Measurements from ENCODE around the gene PTK7.
A peak's percentile ranks its signal among the peaks of the same experiment; 100 is the strongest.
"Not testable (repeated sequence)": the region's sequence is repeated elsewhere in the genome, so short reads cannot be mapped to it uniquely, and the experiment has no call there.

Gene PTK7

DNA sequence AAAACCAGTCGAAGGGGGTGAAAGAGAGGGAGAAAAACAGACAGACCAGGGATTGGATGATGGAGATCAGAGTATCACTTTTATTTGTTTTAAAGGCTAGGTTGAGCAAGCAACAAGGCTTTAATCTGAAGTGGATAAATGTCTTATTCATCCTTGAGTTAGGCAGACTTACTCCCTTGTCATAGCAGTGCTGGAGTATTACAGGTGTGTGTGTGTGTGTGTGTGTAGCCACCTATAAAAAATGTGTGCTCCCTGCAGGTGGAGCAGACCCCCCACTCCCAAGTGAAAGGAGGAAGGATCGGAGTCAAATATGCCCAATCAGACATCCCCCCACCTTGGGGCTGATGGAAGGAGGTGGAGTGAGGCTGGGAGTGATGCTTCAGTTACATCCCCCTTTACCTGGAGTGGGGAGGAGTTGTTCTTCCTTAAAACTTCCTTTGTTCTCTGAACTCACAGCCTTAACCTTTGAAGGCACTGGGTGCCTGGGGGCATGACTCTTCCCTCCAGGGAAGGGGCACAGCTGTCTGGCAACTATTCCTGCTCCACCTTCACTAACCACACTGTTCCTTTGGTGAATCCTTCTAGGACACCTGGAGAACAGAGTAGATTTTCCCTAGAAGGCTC is 27.3 kb downstream of the PTK7 start:
- DNase-seq, result no peak
- in situ Hi-C loops (cut with MboI; ENCODE audit: low pct_unique_long_range_greater_than_20kb, low sequenced_read_pairs), result no loop called here

DNA sequence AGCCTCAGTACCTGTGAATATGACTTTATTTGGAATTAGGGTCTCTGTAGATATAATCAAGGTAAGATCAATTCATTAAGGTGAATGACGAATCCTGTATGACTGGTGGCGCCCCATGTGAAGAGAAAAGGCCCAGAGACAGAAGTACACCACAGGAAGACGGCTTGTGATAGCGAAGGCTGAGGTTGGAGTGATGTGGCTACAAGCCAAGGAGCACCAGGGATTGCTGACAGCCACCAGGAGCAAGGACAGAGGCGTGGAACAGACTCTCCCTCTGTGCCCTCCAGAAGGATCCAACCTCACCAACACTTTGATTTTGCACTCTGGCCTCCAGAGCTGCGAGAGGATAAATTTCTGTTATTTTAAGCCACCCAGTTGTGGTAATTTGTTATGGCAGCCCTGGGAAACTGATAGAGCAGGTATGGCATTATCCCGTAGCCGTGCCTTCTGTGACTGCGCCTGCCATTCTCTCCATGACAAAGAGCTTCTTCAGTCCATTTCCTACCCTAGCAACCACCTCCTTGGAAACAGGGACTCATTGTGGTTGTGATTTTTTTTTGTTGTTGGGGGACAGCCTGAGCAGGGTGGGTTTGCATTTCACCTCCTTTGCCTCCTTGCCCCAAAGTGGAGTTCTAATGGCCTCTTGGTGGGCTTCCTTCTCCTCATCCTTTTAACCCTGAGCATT is 29.6 kb downstream of the PTK7 start:
- in situ Hi-C loops (cut with MboI; ENCODE audit: low pct_unique_long_range_greater_than_20kb, low sequenced_read_pairs), result no loop called here
- no peak for DNase-seq

DNA sequence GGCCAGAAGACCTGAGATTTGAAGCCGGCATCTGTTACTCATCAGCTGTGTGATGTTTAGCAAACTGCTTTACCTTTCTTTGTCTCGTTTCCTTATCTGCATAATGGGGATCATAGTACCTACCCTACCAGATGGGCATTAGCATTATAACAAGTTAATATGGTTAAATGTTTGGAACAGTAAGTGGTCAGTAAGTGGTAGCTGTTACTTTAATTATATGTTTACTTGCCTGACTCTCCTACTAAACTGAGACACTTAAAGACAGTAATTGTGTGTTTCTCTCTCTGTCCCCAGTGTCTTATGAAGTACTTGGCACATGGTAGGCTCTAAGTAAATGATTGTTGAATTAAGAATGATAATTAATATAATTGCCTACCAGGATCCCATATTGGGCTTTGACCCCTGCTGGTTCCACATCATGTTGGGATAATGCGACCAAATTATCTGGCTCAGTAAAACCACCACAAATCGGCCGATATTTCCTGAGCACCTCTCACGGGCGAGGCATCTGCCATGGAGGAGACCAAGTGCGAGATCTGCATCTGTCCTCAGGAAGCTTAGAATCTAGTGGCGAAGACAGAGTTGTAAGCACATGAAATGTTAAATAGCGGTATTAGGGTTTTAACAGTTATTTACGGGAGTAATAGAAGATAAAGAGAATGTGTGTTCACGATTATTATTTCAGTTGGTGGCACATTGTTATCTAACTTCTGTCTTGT is 31.4 kb downstream of the PTK7 start:
- no peak for DNase-seq
- in situ Hi-C loops (cut with MboI; ENCODE audit: low pct_unique_long_range_greater_than_20kb, low sequenced_read_pairs), result no loop called here

DNA sequence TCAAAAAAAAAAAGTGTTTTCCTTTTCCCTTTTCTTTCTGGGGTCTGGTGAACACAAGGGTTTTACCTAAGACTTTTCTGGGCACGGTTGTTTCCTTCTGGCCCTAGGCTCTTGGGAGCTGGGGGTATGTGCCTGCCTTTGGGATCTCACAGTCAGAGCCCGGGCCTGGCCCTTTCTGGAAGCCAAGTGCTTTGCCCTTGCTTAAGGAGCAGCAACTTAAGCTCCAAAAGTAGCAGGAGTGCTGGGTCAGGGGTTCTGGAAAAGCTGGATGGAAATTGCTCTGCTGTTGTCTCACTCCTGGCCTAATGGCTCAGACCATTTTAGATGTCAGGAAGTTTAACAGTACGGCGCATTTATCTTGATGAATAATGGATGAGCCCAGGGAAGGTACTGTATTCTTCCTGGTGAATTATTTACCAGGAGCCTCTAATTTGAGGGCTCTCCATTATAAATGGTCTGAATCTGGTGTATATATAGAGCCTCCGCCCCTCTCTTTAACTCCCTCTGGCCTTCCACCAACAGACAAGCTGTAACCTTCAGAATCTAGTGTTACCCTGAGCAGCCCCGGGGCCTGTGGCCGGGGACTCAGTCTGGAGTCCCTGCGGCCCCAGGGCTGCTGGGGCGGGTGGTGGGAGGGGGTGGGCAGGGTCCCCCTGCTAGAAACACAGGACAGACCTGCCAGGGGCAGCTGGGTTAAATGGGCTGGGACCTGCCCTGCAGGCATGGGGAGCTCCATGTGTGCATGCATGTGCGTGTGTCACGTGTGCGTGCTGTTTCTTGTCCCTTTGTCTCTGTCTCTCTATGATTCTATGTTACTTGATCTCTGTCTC is 37.5 kb downstream of the PTK7 start:
- DNase-seq, result no peak
- in situ Hi-C loops (cut with MboI; ENCODE audit: low pct_unique_long_range_greater_than_20kb, low sequenced_read_pairs), result no loop called here

DNA sequence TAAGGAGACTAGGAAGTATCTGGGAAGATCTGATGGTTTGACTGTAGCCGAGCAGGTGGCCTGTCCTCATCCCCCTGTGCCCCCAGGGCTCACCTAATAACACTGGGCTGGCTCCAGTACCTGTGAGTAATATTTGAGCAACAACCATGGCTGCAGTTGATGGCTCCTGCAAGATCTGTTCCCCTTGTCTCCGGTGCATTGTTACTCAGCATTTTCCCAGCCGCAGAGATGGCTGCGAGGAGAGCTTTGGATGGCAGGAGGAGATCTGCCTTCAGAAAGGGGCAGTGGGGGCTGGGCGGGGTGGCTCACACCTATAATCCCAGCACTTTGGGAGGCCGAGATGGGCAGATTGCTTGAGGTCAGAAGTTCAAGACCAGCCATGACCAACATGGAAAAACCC is 39.3 kb downstream of the PTK7 start:
- DNase-seq, result no peak
- in situ Hi-C loops (cut with MboI; ENCODE audit: low pct_unique_long_range_greater_than_20kb, low sequenced_read_pairs), result no loop called here

DNA sequence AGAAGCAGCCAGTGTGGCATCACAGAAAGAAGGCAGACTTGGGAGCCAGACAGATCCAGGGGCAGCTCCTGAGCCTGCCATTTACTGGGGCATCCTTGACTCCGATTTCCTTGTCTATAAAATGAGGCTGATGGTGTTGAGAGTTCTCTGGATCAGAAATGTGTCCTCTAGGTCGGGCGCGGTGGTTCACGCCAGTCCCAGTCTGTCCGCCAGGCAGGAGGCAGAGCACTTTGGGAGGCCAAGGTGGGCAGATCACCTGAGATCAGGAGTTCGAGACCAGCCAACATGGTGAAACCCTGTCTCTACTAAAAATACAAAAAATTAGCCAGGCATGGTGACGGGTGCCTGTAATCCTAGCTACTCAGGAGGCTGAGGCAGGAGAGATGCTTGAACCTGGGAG is 41.4 kb downstream of the PTK7 start:
- DNase-seq; in situ Hi-C loops (cut with MboI; ENCODE audit: low pct_unique_long_range_greater_than_20kb, low sequenced_read_pairs): not testable (repeated sequence)

DNA sequence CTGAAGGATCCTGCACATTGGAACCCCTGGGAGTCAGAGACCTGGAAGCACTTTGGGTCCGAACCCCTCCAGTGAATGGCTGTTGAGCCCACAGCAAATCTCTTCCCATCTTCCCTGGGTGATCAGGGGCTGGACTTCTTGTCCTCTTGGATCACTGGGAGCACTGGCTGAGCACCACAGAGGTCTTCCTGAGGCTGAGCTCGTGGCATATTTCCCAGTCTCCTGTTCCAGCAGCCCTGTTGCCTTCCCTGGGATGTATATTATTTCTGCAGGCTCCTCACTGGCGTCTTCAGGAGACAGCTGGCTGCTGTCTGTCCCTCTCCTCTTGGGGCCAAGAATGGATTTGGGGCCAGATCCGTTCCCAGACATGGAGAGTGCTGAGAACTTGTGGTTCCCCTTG is 43.4 kb downstream of the PTK7 start:
- in situ Hi-C loops (cut with MboI; ENCODE audit: low pct_unique_long_range_greater_than_20kb, low sequenced_read_pairs), result no loop called here
- no peak for DNase-seq

DNA sequence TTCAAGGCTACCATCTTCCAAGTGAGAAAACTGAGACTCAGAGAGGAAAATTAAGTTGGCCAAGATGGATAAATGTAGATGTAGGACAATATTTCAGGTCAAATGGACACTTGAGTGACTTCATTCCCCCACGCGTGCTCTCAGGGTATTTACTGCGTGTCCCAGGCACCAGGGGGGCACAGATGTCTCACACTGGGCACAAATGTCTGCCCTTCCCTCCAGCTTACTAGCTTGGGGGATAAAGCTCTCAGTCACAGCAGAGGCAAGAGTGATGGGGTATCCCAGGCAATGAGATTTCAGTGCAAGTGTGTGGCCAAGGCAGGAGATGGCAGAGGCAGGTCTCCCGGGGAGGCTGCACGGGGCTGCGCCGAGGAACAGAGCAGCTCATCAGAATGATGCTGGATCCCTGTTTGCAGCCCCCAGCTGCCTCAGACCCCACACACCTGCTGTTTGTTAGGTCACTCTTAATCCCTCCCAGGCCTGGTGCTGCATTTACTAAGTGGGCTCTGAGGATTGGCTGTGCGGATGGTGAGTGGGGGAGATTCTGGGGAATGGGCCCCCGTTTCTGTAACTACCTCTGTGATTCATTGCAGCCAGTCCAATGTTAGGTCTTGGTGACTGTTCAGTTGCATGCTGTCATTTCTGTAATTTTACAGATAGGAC is 44.1 kb downstream of the PTK7 start:
- DNase-seq, result no peak

DNA sequence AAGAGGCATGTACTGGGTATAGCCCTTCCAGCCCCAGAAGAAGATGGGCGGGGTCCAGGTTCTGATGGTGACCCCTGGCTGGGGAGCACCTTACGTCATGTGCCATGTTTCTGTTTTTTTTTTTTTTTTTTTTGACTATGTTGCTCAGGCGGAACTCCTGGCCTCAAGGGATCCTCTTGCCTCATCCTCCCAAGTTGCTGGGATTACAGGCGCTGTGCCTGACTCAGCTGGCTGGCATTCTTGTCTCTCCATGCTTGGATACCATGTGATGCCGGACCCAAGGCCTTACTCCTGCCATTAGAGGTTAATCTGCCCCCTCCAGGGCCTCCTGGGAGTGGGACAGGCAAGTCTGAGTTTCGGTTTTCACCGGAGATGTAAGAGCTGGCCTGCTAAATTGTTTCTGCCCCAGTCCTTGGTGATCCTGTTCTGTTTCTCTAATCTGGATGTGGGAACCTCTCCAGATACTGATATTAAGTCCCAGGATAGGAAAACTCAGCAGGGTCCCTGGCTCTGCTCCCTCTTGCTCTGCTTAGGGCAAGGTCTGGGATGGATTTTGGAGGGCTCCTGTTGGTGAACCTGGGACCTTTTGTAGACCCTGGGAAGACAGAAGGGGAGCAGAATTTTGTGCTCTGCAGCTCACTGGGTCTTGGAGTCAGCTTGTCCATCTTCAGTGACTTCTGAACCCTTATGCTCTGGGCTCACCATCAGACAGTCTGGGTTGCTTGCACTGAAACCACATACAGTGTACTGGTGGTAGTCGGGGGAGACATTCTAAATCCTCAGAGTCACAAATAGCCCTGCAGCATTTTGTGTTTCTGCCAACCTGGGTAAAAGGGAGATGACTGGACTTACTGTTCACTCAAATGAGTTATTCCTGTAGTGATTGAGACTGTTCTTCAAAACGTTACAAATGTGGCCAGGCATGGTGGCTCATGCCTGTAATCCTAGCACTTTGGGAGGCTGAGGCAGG is 45.1 kb downstream of the PTK7 start:
- in situ Hi-C loops (cut with MboI; ENCODE audit: low pct_unique_long_range_greater_than_20kb, low sequenced_read_pairs), result no loop called here
- DNase-seq, result no peak

More for the DNA sequence above, 44.1 kb downstream of the PTK7 start:
- in situ Hi-C loops (cut with MboI; ENCODE audit: low pct_unique_long_range_greater_than_20kb, low sequenced_read_pairs), result no loop called here

DNA sequence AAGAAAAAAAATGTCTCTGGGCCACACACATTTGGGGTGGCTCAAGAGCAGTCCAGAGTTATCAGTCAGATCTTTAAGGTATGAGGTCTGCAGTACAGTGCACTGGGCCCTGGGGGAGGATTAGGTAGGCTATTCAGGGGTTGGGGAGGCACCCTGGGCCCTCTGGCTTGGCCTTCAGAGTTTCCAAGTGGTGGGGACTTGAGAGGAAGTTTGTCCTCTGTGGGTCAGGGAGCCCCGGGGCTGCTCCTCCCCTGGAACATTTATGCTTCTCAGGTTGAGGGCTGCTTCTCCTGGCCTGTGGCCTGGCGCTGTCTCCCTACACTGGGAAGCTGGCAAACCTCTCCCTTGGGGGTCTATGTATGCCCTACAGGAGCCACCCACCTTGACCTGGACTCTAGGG is 46.0 kb downstream of the PTK7 start:
- in situ Hi-C loops (cut with MboI; ENCODE audit: low pct_unique_long_range_greater_than_20kb, low sequenced_read_pairs), result no loop called here
- no peak for DNase-seq

DNA sequence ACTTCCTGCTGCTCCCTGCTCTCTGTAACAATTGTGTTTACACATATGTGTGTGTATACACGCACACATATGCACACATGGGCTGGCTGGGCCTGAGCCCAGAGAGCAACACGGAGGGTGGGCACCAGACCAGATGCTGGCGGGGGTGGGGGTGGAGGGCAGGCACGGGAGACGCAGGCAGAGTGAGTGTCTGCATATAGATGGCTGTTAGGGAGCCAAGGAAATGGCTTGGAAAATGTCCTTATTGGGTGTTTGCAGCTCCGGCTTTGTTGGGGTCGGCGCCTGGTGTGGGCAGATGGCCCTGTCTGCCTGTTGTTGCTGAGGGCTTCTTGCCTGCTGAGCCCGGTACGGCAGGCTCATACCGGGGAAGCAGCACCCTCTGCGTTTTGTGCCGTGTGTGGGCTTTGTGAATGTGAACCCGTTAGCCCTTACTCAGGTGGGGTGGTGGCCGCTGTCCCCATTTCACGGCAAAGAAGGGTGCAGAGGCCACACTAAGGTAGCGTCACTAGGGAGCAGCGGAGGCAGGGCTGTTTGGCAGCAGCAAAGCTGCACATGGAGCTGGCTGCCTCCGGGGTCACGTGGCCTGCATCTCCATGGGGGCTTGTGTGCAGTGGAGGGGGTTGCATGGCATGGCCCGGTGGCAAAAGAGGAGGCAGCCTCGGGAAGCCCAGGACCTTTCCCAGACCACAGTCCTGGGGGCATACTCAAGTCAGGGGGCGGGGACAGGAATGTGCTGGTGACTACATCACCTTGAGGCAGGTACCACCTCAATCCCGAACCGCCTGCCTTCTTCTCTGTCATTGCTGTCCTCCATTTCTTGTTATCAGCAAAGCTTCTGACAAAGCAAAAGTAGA is 47.6 kb downstream of the PTK7 start:
- in situ Hi-C loops (cut with MboI; ENCODE audit: low pct_unique_long_range_greater_than_20kb, low sequenced_read_pairs), result no loop called here
- DNase-seq, result no peak

DNA sequence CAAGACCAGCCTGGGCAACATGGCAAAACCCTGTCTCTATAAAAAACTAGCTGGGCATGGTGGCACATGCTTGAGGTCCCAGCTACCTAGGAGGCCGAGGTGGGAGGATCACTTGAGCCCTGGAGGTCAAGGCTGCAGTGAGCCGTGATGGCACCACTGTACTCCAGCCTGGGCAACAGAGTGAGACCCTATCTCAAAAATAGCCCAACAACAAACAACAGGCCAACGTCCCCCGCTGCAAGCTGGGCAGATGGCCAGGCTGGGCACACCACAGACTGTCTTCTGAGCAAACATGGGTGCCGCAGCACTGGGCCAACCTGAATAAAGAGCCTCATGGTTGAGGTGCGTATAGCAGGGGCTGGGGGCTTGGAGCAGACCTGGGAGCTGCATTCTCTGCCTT is 48.4 kb downstream of the PTK7 start:
- in situ Hi-C loops (cut with MboI; ENCODE audit: low pct_unique_long_range_greater_than_20kb, low sequenced_read_pairs), result no loop called here
- DNase-seq, result no peak

DNA sequence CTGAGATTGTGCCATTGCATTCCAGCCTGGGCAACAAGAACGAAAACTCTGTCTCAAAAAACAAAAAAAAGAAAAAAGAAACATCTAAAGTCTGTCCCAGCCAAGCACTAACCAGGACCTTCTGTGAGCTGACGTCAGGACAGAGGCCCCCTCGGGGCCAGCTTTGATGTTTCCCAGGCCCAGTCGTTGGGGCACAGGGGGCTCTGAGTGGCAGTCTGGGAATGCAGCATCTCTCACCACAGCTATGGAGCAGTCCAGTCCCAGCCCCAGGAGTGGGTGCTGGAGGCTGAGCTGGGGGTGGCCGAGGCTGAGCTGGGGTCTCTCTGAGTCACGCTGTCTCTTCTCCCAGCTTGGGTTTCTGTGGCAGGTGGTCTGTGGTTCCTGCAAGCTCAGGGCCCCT is 49.0 kb downstream of the PTK7 start:
- DNase-seq, result no peak
- in situ Hi-C loops (cut with MboI; ENCODE audit: low pct_unique_long_range_greater_than_20kb, low sequenced_read_pairs), result no loop called here

DNA sequence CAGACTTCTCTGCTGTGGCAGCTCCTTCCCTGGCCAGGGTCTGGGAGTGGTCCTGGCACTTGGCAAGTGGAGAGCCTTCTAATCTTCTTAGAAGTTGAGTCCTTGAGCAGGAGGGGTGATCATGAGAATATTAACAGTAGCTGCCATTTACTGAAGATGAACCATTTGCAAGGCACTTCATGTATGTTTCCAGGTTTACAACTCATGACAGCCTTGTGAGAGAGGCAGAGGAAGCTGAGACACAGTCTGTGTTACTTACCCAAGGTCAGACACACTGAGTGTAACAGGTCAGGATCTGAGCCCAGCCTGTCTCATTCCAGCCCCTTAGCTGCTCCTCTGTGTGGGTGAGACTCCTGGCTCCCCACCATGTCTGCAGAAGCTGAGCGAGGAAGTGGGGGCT is 49.4 kb downstream of the PTK7 start:
- DNase-seq, result no peak
- in situ Hi-C loops (cut with MboI; ENCODE audit: low pct_unique_long_range_greater_than_20kb, low sequenced_read_pairs), result no loop called here

DNA sequence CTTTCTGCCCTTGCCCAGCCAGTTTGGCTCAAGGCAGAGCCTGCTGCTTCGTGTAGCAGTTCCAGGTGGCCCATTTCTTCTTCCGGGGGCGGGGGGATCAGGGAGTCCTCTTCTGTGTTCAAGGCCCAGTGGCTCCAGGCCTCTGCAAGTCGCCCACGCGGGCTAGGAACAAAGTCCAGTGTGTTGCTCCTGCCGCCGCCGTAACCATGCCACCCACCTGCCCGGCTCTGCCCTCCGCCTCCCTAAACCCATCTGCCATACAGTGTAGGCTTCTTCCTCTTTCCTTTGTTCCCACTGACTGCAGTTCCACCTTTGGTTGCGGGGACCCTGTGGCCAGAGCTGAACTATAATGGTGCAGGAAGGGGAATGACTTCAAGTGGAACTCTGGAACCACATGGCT is 51.1 kb downstream of the PTK7 start:
- DNase-seq, result peak; percentile 60
- in situ Hi-C loops (cut with MboI; ENCODE audit: low pct_unique_long_range_greater_than_20kb, low sequenced_read_pairs), result no loop called here

DNA sequence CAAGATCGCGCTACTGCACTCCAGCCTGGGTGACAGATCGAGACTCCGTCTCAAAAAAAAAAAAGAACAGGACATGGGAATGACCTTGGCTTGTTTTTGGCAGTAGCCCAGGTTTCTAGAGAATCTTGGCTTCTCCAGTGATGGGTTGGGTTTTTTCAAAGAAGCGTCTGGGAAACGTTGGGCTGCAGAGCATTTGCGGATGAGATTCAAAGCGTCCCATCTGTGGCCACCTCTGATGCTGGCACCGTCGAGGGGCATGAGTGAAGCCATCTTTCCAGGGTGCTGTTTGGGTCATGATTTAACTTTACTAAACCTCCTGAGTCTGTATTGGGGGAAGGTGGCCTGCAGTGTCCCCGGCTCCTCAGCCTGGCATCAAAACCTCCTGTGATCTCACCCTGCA is 51.8 kb downstream of the PTK7 start:
- DNase-seq, result no peak
- in situ Hi-C loops (cut with MboI; ENCODE audit: low pct_unique_long_range_greater_than_20kb, low sequenced_read_pairs), result no loop called here

DNA sequence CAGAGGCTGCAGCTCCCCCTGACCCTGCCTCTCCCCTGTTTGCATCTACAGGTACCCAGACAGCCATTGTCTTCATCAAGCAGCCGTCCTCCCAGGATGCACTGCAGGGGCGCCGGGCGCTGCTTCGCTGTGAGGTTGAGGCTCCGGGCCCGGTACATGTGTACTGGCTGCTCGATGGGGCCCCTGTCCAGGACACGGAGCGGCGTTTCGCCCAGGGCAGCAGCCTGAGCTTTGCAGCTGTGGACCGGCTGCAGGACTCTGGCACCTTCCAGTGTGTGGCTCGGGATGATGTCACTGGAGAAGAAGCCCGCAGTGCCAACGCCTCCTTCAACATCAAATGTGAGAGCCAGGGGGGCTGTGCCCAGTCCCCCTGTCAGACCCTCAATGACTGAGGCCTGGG is 52.8 kb downstream of the PTK7 start:
- DNase-seq, result no peak
- in situ Hi-C loops (cut with MboI; ENCODE audit: low pct_unique_long_range_greater_than_20kb, low sequenced_read_pairs), result no loop called here

Data from KBM-7 (cell line).